GM19438 (cell line): ENCODE measurements around the gene FOXC2.

Experiments used
- ATAC-seq: cut with Tn5 transposase; IDR thresholded peaks from one replicate; pipeline ENCODE4 v1.9.1; 2021; ENCODE audit warnings: low read depth; ENCODE audit not compliant: unreplicated experiment

FOXC2 gene

DNA sequence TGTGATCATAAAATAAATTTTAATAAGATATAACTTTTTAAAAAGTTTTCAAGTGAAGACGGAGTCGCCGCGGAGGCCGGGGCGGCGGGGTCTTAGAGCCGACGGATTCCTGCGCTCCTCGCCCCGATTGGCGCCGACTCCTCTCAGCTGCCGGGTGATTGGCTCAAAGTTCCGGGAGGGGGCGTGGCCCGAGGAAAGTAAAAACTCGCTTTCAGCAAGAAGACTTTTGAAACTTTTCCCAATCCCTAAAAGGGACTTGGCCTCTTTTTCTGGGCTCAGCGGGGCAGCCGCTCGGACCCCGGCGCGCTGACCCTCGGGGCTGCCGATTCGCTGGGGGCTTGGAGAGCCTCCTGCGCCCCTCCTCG, at the start of gene FOXC2:
FOXC2 (plus strand) TSS at position 229 of the 365 bp plus-strand sequence. CDS start 507 bp downstream, outside the sequence.
- no peak for ATAC-seq

DNA sequence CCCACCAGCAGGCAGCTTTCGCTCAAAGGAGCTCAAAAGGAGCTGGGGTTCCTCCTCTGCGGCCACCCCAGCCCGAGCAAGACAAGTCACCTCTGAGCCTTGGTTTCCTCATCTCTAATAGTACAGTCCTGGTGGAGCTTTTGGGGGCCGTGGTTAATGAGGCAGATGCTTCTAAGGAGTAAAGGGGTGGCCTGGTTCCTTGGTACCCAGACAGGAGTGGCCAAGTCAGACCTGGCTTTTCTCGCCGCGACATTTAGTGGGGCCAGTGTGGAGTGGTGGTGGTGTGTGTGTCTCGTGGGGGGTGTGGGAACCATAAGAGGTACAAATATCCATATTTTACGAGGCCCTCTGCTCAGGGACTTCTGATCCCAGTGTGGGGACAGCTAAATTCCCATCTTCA, 49.6 kb upstream of the FOXC2 start:
- no peak for ATAC-seq

DNA sequence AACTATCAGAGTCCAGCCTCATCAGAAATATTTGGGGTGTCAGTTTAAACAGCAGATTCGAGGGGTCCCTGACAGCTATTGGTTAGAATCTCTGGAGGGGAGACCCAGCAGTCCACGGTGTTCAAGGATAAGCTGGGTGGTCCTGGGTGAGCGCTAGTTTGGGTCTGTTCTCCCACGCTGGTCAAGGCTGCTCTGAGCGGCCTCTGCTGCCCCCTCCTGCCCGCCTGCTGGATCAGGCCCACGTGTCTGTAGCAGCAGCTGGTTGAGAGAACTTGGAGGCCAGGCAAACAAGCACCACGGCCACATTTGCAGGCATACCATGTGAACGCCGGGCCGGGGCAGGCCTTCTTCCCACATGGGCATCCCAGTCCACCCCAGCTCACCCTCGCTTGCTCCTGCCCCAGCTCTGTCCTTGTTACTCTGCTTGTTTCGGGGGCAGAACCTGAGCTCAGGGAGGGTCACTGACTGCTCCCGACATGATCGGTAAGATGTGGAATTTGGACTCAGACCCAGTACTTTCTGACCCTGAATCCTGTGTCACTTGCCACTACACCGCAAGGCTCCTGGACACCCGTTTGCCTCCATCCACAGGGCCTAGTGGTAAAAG, 48.9 kb upstream of the FOXC2 start:
- ATAC-seq: no peak

DNA sequence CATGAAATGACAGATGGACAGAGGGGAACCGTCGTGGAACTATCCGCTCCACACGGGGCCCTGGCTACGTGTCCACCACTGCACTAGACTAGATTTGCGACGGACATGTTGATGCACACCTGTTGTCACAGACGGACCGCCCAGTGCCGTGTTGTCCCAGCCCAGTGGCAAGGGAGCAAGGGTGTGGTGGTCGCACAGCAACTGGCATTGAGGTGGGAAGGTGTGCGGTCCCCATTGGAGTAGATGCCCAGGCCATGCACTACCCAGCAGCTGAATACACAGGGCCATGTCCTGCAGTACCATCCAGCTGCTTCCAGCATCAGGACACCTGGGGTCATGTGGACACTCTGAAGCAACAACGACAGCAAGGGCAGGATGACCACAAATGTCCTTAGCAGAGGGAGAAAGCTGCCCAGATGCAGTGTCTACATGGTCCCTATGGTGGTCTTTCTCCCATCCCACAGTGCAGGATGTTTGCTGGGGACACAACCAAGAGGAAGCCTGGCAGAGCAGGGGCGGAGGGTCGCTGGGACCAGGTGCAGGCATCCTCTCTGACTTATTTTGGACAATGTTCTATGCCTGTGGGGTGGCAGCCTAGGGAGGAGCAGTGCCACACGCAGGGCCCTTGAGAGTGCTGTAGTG, 47.5 kb upstream of the FOXC2 start:
- ATAC-seq: no peak

DNA sequence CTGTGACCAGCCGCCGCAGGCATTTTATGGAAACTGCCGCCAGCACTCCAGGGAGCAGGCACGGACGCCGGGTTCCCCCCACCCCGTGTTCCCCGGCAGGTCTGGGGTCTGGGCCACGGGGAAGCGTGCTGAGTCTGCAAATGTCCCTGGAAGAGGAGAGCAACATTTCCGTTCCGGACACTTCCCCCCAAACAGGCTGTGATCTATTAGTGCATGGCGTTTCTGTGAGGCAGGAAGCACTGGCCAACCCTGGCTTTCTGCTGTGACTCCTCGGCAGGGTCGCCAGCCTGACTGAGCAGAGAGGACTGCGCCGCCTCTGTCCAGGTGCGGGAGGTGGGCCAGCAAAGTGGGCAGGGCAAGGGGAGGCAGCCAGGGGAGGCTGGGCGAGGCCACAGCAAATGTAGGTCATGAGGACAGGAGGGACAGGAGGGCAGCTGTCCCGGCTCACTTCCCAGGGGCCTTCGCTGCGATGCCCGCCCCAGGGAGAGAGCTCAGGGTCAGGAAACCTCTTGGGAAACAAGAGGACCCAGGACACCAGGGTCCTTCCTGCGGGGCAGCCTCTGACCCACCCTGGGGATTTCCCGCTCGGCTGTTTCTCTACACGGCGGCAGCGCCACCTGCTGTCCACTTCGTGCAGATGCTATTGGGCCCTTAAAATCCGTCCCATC, 46.8 kb upstream of the FOXC2 start:
- ATAC-seq: no peak

DNA sequence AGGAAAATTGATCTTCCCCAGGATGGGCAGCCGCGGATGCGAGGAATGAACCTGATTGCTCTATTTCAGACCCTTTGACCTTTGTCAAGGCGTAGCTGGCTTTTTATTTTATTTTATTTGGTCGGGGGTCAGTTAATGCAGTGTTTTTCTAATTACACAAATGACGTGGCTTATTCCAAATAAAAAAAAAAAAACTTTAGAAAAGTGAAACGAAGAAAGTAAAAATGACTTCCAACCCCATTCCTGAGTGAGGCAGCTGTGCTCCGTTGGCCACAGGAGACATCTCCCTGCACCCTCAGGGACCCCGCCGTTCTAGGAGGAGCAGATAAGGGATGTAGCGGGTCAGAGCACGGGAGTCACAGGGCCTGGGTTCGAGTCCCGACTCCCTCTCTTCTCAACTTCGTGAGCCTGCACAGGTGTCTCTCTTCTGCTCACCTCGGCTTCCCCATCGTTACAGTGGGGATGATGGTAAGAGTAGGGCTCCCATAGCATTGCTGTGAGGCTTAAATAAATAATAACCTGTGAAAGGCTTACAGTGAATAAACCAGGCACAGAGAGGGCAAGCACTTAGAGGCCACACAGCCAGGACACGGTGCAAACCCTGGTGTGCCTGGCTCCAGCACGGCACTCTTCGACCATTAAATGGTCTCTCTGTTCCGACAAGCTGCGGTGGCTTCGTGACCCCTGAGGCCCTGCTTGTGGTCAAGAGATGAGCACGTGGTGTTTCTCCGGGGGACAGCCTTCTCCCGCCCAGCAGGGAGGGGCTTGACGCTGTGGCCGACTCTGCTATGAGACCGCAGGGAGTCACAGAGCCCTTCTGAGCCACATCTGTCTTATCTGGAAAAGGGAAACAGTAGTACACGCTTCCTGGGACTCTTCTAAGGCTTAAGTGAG, 46.1 kb upstream of the FOXC2 start:
- ATAC-seq: no peak

DNA sequence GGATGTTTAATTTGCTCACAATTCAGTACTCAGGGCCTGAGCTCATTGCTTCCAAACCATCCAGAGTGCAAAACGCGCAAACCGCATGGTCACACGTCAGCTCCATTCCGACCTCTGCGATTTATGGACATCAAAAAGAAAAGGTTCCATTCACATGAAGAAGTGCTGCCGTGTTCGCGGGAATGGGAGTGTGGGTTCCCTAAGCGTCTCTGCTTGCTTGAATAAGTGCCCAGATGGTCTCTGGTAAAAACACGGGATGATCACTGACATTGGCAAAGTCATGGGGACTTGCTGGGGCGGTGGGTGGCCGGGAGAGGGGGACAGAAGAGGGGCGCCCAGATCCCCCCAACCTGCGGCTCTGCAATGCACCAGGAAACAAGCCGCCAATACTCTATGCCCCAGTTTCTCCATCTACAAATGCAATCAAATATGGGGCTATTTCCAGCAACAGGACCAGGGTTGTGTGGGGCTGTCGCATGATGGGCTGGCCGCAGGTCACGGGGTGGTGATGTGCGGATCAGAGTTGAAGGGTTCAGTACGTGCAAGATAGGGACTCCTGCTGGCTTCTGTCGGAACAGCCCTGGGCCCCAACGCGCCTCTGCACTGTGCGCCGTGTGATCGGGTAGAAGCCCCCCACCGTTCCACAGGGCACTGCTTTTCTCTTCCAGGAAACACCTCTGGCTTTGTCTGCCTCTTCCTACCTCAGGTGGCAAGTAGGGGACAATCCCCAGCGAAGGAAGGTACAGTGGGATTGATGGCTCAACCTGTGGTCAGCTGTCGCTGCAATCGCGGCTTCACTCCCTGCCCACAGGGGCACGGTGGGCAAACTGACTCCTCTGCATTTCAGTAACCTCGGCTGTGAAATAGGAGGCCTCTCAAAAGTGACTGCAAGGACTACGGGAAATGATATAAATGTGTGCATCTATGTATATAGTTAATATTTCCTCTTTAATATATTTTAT, 45.1 kb upstream of the FOXC2 start:
- ATAC-seq: no peak

DNA sequence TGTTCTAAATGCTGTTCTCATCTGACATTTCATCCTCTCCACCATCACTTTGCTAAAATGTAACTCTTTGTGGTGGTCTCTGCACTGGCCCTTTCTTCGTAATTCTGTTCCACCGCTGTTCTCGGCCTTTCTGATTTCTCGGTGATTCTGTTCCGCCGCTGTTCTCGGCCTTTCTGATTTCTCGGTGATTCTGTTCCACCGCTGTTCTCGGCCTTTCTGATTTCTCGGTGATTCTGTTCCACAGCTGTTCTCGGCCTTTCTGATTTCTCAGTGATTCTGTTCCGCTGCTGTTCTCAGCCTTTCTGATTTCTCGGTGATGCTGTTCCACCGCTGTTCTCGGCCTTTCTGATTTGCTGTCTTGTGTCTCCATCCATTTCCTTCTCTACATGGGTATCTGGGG, 44.0 kb upstream of the FOXC2 start:
- ATAC-seq: no peak

DNA sequence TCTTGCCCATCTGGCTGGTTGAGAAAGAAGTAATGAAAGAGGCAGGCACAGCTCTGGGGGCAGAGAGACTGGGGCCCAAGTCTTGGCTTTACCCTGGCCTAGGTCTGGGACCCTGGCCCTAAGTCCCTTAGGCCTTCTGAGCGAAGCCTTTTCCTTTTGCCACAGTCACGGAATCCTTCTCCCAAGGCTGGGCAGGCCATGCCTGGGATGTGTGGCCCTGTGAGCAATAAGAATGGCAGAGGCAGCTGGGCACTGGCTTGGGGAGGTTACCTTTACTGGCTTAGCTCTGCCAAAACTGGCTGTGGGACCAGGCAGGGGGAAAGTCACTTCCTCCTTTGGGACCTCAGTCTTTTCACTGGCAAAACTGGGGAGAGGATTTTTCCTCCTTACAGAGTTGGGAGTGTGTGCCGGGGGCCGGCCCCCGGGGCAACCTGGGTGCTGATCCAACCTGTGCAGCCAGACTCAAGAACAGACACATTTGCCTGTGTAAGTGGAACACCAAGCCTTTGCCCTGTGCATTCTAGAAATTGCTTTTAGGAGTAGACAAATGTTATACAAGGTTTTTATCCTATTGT, 43.4 kb upstream of the FOXC2 start:
- ATAC-seq: no peak

DNA sequence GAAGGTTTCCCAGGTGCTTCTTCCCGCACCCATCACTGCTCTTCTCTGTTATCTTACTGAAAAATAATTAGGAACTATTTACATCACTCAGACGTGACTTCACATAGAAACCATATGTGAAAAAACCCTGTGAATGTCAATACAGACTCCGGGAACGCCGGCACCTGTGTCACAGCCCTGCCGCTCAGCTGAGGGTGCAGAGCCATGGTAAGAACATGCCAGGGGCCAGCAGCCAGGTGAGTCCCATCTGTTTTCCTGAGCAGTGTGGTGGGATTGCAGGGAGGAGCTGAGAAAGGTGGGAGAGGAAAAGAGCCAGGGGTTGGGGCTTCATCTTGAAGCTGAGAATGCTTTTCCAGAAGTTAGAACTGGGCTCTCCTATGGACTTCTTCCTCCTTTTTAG, 42.6 kb upstream of the FOXC2 start:
- ATAC-seq: no peak

DNA sequence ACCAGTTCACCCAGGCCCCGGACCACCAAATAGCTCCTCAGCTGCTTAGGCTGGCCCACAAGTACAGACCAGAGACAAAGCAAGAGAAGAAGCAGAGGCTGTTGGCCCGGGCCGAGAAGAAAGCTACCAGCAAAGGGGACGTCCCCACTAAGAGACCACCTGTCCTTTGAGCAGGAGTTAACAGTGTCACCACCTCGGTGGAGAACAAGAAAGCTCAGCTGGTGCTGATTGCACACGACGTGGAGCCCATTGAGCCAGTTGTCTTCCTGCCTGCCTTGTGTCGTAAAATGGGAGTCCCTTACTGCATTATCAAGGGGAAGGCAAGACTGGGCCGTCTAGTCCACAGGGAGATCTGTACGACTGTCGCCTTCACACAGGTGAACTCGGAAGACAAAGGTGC, 40.9 kb upstream of the FOXC2 start:
- ATAC-seq: no peak

DNA sequence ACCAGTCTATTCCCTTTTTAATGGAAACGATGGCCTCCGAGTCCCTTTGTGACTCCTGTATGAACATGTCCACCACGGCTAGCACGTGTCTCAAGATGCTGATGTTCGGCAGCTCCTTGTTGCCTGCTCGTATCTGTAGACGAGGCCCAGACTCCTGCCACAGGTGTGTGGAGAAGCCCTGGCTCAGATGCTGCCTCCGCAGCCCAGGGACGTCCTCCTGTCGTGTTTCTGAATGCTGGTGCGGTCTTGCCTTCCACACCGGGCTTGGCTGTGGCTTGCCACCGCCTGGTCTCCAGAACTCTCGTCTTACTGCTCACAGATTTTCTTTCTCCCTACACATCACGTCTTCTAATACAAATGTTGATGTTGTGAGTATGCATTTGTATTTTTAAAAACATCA, 39.3 kb upstream of the FOXC2 start:
- no peak for ATAC-seq

DNA sequence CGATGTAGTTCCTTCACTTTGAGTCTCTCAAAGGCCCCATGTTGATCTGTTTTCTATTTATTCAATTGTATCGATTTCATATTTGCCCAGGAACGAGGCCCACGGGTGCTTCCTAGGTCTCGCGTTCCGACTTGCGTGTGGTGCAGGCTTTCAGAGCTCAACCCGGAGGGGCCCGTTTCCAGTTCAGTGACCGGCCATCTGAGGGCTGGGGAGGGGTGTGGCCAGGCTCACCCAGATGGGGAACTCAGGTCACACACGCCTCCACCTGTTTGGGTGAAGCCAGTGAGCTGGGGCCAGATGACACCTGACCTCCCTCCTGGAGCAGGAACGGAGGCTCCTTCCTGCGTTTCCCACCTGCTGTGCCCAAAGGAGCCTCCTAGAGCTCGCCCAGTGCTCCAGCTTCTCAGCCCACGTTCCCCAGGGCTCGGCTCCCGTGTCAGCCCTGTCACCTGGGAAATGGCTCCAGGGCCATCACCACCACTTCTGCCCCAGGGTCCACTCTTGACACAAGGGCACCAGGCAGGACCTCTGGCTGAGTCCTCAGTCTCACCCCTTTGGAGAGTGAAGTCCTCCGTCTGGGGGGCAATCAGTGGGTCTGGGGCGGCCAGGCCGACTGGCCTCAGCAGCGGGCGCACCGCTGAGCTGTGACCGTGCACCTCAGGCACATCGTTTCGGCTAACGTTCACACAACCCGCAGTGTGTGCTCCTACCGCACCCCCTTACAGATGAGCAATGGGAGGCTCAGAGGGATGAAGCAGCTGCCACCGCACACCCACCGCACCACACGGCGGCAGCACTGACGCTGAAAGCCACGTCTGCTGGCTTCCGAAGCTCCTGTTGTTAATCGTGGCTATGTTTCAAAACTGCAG, 38.3 kb upstream of the FOXC2 start:
- ATAC-seq: no peak

DNA sequence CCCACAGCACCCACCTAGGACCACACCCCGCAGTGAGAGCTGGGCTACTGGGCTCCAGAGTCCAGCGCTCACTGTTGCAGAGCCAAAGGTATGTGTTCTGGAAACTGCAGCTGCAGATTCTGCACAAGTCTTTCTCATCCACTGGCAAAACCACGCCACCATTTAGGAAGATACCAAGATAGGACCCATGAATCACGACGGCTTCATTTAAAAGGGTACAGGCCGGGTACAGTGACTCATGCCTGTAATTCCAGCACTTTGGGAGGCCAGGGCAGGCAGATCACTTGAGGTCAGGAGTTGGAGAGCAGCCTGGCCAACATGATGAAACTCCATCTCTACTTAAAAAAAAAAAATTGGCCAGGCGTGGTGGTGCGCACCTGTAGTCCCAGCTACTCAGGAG, 37.5 kb upstream of the FOXC2 start:
- no peak for ATAC-seq

DNA sequence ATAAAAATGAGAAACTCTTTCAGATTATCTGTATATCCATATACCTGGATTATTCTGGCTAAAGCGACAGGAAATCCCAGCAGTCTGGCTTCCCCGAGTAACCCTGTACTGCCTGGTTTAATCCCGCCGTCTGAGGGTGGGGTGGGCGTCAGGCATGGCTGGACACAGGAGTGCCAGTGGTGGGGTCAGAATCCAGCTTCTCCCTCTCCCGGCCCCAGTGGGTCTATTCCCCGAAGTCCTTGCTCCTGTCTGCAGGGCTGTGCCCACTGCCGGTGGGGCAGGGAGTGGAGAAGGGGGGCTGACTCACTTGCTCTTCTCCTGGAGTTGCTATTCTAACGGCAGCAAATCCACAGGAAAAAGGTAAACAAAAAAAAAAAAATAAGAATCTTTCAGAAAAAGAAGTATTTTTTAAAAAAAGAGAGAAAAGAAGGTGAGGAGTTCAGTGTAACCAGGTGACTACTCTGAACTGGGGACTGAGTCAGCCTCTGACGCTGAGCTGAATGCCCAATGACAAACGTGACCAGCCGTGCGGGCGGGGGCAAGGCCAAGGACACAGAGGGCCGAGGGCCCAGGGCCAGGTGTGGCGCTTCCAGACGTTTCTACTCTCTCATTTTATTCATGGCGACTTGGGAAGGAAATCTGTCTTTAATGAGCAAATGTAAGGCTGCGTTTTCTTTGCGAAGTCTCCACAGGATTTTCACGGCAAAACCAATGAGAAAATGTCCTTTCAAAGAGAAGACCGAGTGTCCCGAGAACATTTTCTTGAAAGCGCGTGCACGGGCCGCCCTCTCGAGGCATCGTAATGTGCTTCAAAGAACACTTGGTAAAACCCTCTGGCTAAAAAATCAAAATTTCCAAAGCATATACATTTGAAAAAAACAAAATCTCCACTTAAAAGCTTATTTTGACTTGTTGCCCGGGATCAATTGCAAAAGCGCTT, 36.1 kb upstream of the FOXC2 start:
- ATAC-seq: no peak

DNA sequence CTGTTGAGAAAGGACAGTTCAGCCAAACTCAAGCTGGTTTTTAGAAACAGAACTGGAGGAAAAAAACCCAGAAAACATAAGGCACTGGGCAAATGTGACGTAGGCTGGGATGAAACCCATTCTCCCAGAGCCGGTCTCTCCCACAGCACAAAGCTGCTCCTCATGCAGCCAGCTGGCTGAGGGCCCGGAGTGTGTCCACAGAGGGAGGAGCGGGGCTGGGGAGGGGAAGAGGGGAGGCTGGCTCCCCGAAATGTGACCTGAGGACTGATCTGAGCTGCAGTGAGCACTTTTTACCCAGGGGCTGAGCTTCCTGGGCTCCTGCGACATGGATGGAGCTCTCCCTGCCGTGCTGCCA, 35.5 kb upstream of the FOXC2 start:
- no peak for ATAC-seq

DNA sequence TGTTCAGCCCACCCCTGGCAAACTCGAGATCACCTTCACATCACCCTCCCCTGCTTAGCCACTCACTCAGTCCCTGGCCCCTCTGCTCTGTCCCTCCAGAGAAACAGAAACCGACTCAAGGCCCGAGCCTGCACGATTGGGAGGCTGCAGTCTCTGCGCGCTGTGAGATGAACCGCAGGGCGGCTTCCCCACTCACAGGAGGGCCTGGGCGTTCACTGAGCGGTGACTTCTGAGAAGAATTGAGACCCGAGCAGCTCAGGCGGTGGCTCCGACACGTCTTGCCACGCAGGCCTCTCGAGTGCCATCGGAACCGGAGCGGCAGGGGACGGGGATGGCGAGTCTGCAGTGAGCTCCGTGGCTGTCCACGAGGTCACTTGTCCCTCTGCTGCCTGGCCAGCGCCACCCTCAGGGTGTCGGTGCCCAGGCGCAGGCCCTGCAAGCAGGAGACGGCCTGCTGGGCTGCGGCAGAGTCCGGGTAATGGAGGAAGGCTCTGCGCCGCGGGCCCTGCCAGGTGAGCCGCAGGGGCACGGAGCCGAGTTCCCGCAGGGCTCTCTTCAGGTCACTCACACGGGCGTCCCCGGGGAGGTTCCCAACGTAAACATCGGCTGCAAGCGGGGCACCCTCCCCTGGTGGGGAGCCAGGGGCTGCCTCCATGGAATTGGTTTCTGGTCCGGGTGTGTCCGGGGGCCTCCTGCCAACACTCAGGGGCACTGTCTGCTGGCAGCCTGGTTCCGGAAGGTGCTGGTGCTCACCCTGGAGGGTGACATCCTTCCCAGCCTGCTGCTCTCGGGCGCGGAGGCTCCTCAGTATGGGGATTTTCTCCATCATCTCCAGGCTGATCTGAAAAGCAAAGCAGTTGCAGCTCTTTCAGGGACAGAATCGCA, 34.7 kb upstream of the FOXC2 start:
- no peak for ATAC-seq
